ENCODE measurements around the gene CD59.

DNA sequence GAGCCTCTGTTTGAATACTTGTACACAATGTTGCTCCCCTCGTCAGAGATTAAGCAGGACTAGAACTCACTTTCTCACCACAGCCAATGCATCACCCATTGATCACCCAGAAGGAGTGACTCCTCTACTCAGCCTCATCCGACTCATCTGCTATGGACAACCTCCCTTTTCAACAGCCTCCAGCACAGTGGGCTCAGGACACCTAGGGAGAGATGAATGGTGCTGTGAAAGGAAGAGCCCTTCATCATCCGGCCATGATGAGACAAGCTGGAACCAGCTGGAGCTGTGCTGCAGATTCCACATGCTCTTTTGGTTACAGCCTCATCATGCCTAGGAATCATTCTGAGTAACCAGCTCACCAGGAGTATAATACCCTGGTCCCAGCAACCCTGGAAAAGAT lies 51.1 kb downstream of the CD59 start:
- TF ChIP-seq, protein P1, sequence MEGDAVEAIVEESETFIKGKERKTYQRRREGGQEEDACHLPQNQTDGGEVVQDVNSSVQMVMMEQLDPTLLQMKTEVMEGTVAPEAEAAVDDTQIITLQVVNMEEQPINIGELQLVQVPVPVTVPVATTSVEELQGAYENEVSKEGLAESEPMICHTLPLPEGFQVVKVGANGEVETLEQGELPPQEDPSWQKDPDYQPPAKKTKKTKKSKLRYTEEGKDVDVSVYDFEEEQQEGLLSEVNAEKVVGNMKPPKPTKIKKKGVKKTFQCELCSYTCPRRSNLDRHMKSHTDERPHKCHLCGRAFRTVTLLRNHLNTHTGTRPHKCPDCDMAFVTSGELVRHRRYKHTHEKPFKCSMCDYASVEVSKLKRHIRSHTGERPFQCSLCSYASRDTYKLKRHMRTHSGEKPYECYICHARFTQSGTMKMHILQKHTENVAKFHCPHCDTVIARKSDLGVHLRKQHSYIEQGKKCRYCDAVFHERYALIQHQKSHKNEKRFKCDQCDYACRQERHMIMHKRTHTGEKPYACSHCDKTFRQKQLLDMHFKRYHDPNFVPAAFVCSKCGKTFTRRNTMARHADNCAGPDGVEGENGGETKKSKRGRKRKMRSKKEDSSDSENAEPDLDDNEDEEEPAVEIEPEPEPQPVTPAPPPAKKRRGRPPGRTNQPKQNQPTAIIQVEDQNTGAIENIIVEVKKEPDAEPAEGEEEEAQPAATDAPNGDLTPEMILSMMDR (IDR thresholded peaks at IDR 0.05): no peak
- TF ChIP-seq POLR2A (IDR thresholded peaks at IDR 0.05): no peak
- TF ChIP-seq EP300 (IDR thresholded peaks at IDR 0.05): no peak

Measured in suprapubic skin (tissue), 3 donors.